Tibial artery (tissue), 4 donors: ENCODE results near the gene GRAMD4.

Experiments
- DNase-seq, 2 donors: peaks; one replicate each; pipeline ENCODE4 v3.0.0-alpha.2; 2019
- H3K27ac ChIP-seq, 2 donors: fragments of 200-600 bp; sonication (generic) in 1 of 2; 1 replicate in 1 of 2; 2 replicates in 1 of 2; pipeline ENCODE4 v1.5.1; 2018 to 2019; ENCODE audit warnings: mild to moderate bottlenecking in 1 of 2
- H3K27me3 ChIP-seq, 2 donors: fragments of 200-600 bp; sonication (generic) in 1 of 2; one replicate each; pipeline versions ENCODE4 v1.5.1 to v1.6.0; 2016 to 2019
- H3K36me3 ChIP-seq, 3 donors: fragments of 200-600 bp; sonication (generic) in 2 of 3; one replicate each; pipeline ENCODE4 v1.5.1; 2016 to 2019; ENCODE audit warnings: mild to moderate bottlenecking in 2 of 3
- H3K4me1 ChIP-seq, 4 donors: fragments of 200-600 bp; sonication (generic) in 2 of 4; 1 replicate in 3 of 4; 2 replicates in 1 of 4; pipeline ENCODE4 v1.5.1; 2016 to 2019
- H3K4me3 ChIP-seq, 2 donors: fragments of 200-600 bp; sonication (generic) in 1 of 2; 1 replicate in 1 of 2; 2 replicates in 1 of 2; pipeline ENCODE4 v1.5.1; 2018 to 2019; ENCODE audit warnings: mild to moderate bottlenecking in 2 of 2
- H3K9me3 ChIP-seq, 3 donors: fragments of 200-600 bp; sonication (generic) in 1 of 3; one replicate each; pipeline ENCODE4 v1.5.1; 2016 to 2019
- intact Hi-C: fragments of 100-400 bp; cut with DNase I; formaldehyde crosslinking; loops from one replicate; pipeline ENCODE4 v1.15.0; 2023; ENCODE audit warnings: low total_unique reads
- TF ChIP-seq, protein P1 (sequence below), 2 experiments: fragments of 200-600 bp in 1 of 2; fragments of 450-650 bp in 1 of 2; IDR thresholded peaks; one replicate each; pipeline ENCODE4 v1.5.1; 2017 to 2019; ENCODE audit warnings: antibody characterized with exemption in 2 of 2, mild to moderate bottlenecking in 1 of 2, moderate library complexity in 1 of 2

The GRAMD4 gene

DNA sequence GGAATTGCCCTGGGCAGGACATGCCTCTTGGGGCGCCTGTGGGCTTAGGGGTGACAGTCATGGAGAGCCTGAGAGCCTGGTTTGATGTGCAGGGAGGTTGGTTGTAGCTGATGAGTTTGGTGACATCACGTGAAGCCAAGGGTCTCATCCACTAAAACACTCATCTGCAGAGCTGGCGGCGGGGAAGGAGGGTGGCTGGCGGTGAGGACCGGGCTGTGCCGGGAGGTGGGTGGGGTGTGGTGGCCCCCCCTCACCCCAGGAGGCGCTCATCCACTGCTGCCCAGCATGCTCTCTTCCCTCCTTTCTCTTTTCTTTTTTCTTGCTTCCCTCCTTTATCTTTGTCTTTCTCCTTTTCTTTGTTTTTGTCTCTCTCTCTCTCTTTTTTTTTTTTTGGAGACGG, 49.0 kb downstream of the GRAMD4 start:
- Histone ChIP-seq H3K27ac (no peak overlapping the region), H3K36me3 (peaks cover 0 to 86% (median 29%) of the 10 kb centered on the region in 3 donors), H3K27me3 (no peaks in the 10 kb centered on the region), H3K4me3 (no peak overlapping the region), H3K4me1 (no peaks in the 10 kb centered on the region), H3K9me3 (no peaks in the 10 kb centered on the region)
- TF ChIP-seq, protein P1, sequence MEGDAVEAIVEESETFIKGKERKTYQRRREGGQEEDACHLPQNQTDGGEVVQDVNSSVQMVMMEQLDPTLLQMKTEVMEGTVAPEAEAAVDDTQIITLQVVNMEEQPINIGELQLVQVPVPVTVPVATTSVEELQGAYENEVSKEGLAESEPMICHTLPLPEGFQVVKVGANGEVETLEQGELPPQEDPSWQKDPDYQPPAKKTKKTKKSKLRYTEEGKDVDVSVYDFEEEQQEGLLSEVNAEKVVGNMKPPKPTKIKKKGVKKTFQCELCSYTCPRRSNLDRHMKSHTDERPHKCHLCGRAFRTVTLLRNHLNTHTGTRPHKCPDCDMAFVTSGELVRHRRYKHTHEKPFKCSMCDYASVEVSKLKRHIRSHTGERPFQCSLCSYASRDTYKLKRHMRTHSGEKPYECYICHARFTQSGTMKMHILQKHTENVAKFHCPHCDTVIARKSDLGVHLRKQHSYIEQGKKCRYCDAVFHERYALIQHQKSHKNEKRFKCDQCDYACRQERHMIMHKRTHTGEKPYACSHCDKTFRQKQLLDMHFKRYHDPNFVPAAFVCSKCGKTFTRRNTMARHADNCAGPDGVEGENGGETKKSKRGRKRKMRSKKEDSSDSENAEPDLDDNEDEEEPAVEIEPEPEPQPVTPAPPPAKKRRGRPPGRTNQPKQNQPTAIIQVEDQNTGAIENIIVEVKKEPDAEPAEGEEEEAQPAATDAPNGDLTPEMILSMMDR (IDR thresholded peaks at IDR 0.05), result no peak
- intact Hi-C loops, result no loop called here
- DNase-seq, result no peak

DNA sequence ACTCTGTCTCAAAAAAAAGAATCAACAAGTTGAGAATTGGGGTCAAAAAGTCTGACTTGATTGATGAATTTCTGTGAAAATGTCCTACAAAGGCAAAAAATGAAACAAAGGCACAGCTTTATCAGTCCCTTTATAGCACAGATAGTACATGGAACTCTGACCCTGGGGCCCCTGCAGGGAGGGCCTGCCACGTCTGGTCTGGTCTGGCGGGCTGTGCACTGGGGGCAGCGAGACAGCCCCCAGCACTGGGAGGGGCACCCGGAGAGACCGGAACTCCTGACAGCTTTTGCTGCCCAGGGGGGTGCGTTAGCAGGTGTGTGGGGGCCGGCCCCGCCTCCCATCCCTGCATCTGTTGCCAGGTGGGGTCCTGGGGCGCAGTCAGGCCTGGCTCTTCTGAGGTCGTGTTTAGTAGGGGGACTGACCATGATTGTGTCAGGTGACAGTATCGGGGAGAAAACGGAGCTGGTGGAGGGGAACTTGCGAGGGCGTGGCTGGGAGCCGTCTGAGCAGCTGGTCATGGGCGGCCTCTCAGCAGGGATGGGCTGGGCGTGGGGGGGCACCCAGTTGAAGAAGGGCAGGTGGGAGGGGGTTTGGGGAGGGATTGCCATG, 51.7 kb downstream of the GRAMD4 start:
- no peaks in the 10 kb centered on the region for H3K4me1 ChIP-seq
- H3K9me3 ChIP-seq, result no peaks in the 10 kb centered on the region
- DNase-seq, result no peak
- intact Hi-C loops, result no loop called here
- TF ChIP-seq, protein P1 (IDR thresholded peaks at IDR 0.05), result no peak
- H3K27me3 ChIP-seq, result no peaks in the 10 kb centered on the region
- no peak overlapping the region for H3K4me3 ChIP-seq
- H3K36me3 ChIP-seq, result peaks cover 0 to 83% (median 19%) of the 10 kb centered on the region in 3 donors
- no peak overlapping the region for H3K27ac ChIP-seq

DNA sequence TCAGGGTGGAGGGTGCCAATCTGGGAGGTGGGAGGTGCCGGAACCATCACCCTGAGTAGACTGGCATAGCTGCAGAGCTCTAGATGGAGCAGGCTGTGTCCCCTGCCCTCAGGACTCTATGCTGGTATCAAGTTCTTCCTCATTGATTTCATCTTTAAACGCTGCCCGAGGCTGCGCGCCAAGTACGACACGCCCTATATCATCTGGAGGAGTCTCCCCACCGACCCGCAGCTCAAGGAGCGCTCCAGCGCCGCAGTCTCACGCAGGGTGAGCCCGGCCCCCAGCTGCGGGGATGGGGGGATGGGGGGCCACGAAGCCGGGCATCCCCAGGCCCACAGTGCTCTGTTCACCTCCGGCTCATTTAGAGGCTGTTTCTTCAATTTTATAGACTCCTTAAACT, 52.5 kb downstream of the GRAMD4 start:
- intact Hi-C loops, result no loop called here
- Histone ChIP-seq H3K4me1 (no peaks in the 10 kb centered on the region), H3K27me3 (no peaks in the 10 kb centered on the region), H3K27ac (no peak overlapping the region), H3K36me3 (peaks cover 0 to 78% (median 11%) of the 10 kb centered on the region in 3 donors), H3K4me3 (no peak overlapping the region), H3K9me3 (no peaks in the 10 kb centered on the region)
- TF ChIP-seq, protein P1 (IDR thresholded peaks at IDR 0.05), result no peak
- no peak for DNase-seq

DNA sequence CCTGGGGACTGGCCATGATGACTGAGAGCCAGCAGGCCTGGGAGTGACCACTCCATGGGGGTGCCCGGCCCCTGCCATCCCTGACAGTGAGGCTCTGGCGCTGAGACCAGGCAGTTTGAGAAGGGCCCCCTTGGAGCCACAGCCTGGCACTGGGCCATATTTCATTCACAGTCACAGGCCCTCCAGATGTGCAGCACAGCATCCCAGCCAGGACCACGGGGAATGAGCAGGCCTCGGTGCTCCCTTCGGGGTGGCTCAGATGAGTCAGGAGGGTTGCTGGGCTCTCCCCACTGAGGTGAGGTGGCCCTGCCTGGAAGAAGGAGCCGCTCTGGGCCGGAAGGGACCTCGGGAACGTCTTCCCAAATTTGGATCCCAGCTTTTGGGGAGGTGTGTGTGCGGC, 53.0 kb downstream of the GRAMD4 start:
- H3K27me3 ChIP-seq, result no peaks in the 10 kb centered on the region
- intact Hi-C loops, result no loop called here
- DNase-seq, result no peak
- H3K4me1 ChIP-seq, result no peaks in the 10 kb centered on the region
- TF ChIP-seq, protein P1 (IDR thresholded peaks at IDR 0.05), result no peak
- peaks cover 0 to 78% (median 6%) of the 10 kb centered on the region in 3 donors for H3K36me3 ChIP-seq
- H3K27ac ChIP-seq, result no peak overlapping the region
- H3K4me3 ChIP-seq, result no peak overlapping the region
- H3K9me3 ChIP-seq, result no peaks in the 10 kb centered on the region

DNA sequence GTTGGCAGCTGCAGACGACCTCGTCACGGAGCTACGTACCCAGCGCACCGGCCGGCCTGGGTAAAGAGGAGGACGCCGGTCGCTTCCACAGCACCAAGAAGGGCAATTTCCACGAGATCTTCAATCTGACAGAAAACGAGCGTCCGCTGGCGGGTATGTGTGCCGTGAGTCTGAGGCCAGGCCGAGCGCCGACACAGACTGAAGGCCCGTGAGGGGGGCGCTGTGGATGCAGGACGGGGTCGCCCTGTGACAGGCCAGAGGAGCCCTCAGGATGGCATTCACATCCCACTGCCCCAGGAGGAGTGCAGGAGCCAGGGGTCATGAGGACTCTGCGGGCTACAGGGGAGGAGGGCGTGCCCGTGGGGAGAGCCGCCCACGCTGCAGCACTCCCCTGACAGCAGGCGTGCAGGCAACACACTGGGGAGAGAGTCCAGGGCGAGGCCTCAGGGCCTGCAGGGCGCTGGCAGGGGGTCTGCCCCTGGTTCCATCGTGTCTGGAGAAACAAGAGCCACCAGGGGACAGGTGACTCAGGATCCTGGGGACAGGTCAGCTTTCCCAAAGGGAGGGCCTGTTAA, 53.6 kb downstream of the GRAMD4 start:
- no peak for DNase-seq
- Histone ChIP-seq H3K9me3 (no peaks in the 10 kb centered on the region), H3K27ac (no peak overlapping the region), H3K27me3 (no peaks in the 10 kb centered on the region), H3K4me1 (peaks cover 0 to under 1% (median 0%) of the 10 kb centered on the region in 4 donors), H3K36me3 (peaks cover 0 to 74% (median under 1%) of the 10 kb centered on the region in 3 donors), H3K4me3 (no peak overlapping the region)
- TF ChIP-seq, protein P1 (IDR thresholded peaks at IDR 0.05), result no peak
- intact Hi-C loops, result no loop called here
